ENCODE results near the gene SEC24A. TPM values are rescaled to one million over a fixed set of nuclear protein-coding genes. Genes with fewer than 3 reads are reported as not detected.

SEC24A gene
- total RNA-seq, 1 experiment from 2014 or later: 22.0 TPM

DNA sequence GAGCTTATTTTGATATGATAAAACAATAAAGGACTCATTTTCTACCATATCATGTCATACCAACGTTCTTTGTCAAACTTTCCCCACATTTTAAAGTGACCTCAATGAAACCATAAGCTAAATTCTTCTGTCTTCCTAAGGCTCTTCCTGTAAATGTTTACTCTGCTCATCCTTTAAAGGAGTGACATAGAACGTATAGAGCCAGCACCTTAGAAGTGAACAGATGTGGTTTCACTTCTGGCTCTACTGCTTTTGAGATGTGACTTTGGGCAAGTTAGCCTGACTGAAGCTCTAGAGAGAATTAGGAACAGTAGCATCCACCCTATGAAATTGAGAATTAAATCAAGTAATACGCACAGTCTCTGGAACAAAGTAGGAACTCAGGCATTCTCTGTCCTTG lies 40.0 kb upstream of the SEC24A start:
- DNase-seq (ENCODE audit: low spot score): no peak
- CTCF ChIA-PET: no interaction called here
- BruUV-seq (replicated peaks): no TSS peak
- H3K27me3 ChIP-seq (replicated peaks; ENCODE audit: insufficient read depth, low read depth, low read length, poor library complexity): no peaks in the 10 kb centered on the region
- H3K4me3 ChIP-seq (ENCODE audit: low read depth, low read length, poor library complexity, severe bottlenecking): no peak overlapping the region
- H3K9me3 ChIP-seq (ENCODE audit: low read depth, low read length, poor library complexity, severe bottlenecking): no peaks in the 10 kb centered on the region
- no peak overlapping the region for H3K27ac ChIP-seq (ENCODE audit: low read depth, low read length, poor library complexity, severe bottlenecking)
- peaks cover 48% of the 10 kb centered on the region for H3K36me3 ChIP-seq (ENCODE audit: insufficient read depth, low read length, poor library complexity, severe bottlenecking)
- no peaks in the 10 kb centered on the region for H3K4me1 ChIP-seq (ENCODE audit: insufficient read depth, low read length, poor library complexity, severe bottlenecking)
- intact Hi-C loops (cut with micrococcal nuclease; ENCODE audit: unreplicated experiment): no loop called here
- POLR2A ChIA-PET (ENCODE audit: low non-redundant PET): no interaction called here
- TF ChIP-seq, protein P1, sequence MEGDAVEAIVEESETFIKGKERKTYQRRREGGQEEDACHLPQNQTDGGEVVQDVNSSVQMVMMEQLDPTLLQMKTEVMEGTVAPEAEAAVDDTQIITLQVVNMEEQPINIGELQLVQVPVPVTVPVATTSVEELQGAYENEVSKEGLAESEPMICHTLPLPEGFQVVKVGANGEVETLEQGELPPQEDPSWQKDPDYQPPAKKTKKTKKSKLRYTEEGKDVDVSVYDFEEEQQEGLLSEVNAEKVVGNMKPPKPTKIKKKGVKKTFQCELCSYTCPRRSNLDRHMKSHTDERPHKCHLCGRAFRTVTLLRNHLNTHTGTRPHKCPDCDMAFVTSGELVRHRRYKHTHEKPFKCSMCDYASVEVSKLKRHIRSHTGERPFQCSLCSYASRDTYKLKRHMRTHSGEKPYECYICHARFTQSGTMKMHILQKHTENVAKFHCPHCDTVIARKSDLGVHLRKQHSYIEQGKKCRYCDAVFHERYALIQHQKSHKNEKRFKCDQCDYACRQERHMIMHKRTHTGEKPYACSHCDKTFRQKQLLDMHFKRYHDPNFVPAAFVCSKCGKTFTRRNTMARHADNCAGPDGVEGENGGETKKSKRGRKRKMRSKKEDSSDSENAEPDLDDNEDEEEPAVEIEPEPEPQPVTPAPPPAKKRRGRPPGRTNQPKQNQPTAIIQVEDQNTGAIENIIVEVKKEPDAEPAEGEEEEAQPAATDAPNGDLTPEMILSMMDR (conservative IDR thresholded peaks at IDR 0.05; ENCODE audit: low read depth, low read length): no peak
- TF ChIP-seq EZH2 (IDR thresholded peaks at IDR 0.05; ENCODE audit: borderline replicate concordance, low read depth, low read length, poor library complexity, severe bottlenecking): no peak

DNA sequence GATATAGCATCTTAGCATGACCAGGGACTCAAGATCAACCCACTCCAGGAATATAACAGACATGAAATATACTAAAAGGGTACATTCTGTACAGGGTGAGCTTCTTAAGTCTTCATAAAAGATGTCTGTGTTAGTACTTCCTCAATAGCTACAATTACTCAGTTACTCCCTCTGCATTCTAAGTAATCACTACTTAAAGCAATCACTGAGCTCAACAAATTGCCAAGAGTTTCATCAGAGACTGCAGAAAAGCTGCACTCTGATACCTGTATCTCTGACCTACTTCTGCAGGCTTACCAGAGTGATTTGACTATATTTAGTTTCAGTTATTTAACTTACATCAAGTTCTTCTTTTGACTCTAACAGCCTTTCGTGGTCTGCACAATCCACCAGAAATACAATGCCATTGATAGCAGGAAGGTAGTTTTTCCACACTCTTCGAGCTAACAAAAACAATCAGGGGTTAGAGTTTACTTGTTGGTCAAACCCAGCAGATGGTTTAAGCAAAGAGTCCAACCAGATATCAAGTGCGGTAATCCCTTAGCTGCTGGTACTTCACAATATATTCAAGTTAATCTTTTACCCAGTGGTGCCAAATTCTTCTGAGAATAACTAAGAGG lies 39.2 kb upstream of the SEC24A start:
- Histone ChIP-seq H3K27me3 (replicated peaks; ENCODE audit: insufficient read depth, low read depth, low read length, poor library complexity) (no peaks in the 10 kb centered on the region), H3K9me3 (ENCODE audit: low read depth, low read length, poor library complexity, severe bottlenecking) (no peaks in the 10 kb centered on the region), H3K4me1 (ENCODE audit: insufficient read depth, low read length, poor library complexity, severe bottlenecking) (no peaks in the 10 kb centered on the region), H3K4me3 (ENCODE audit: low read depth, low read length, poor library complexity, severe bottlenecking) (no peak overlapping the region), H3K27ac (ENCODE audit: low read depth, low read length, poor library complexity, severe bottlenecking) (no peak overlapping the region), H3K36me3 (ENCODE audit: insufficient read depth, low read length, poor library complexity, severe bottlenecking) (peaks cover 43% of the 10 kb centered on the region)
- intact Hi-C loops (cut with micrococcal nuclease; ENCODE audit: unreplicated experiment): no loop called here
- CTCF ChIA-PET: interaction anchor here (0.6 kb wide), 1 partner anchor 22 kb away, joined by 3 read pairs; no protein-coding TSS in a partner anchor
- no peak for DNase-seq (ENCODE audit: low spot score)
- BruUV-seq (replicated peaks): no TSS peak
- TF ChIP-seq, protein P1 (conservative IDR thresholded peaks at IDR 0.05; ENCODE audit: low read depth, low read length): no peak
- TF ChIP-seq EZH2 (IDR thresholded peaks at IDR 0.05; ENCODE audit: borderline replicate concordance, low read depth, low read length, poor library complexity, severe bottlenecking): no peak
- POLR2A ChIA-PET (ENCODE audit: low non-redundant PET): no interaction called here

DNA sequence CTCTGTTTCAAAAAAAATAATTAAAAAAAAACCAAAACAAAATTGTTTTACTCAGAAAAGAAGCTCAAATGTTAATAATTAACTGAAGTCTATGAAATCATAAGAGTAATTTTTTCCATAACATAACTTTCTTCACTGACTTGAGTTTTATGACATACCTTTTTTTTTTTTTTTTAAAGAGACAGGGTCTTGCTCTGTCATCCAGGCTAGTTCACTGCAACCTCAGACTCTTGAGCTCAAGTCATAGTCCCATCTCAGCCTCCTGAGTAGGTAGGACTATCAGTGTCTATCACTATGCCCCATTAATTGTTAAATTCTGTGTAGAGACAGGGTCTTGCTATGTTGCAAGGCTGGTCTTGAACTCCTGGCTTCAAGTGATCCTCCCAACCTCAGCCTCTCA lies 37.9 kb upstream of the SEC24A start:
- no peaks in the 10 kb centered on the region for H3K9me3 ChIP-seq (ENCODE audit: low read depth, low read length, poor library complexity, severe bottlenecking)
- CTCF ChIA-PET: no interaction called here
- intact Hi-C loops (cut with micrococcal nuclease; ENCODE audit: unreplicated experiment): no loop called here
- DNase-seq (ENCODE audit: low spot score): no peak
- no peaks in the 10 kb centered on the region for H3K27me3 ChIP-seq (replicated peaks; ENCODE audit: insufficient read depth, low read depth, low read length, poor library complexity)
- H3K36me3 ChIP-seq (ENCODE audit: insufficient read depth, low read length, poor library complexity, severe bottlenecking): peaks cover 41% of the 10 kb centered on the region
- POLR2A ChIA-PET (ENCODE audit: low non-redundant PET): no interaction called here
- no peak overlapping the region for H3K27ac ChIP-seq (ENCODE audit: low read depth, low read length, poor library complexity, severe bottlenecking)
- H3K4me1 ChIP-seq (ENCODE audit: insufficient read depth, low read length, poor library complexity, severe bottlenecking): no peaks in the 10 kb centered on the region
- no TSS peak for BruUV-seq (replicated peaks)
- TF ChIP-seq, protein P1 (conservative IDR thresholded peaks at IDR 0.05; ENCODE audit: low read depth, low read length): no peak
- TF ChIP-seq EZH2 (IDR thresholded peaks at IDR 0.05; ENCODE audit: borderline replicate concordance, low read depth, low read length, poor library complexity, severe bottlenecking): no peak
- no peak overlapping the region for H3K4me3 ChIP-seq (ENCODE audit: low read depth, low read length, poor library complexity, severe bottlenecking)

Data from A673 (cell line).